PC-9 (cell line): ENCODE measurements around the gene KLK7. TPM values are rescaled to one million over a fixed set of nuclear protein-coding genes. Genes with fewer than 3 reads are reported as not detected.

Experiments used
- BruUV-seq: library from RNA; stranded (reverse); fragments of 400-500 nt; replicated peaks from 2 replicates; lab custom pipeline; 2021; lab: Mats Ljungman, UMichigan
- CTCF ChIA-PET: fragments of 300-600 bp; sonication (Branson Sonifier 250); formaldehyde crosslinking; loops from one replicate; lab custom pipeline; 2022; ENCODE audit warnings: antibody characterized with exemption; lab: Charles Lee
- POLR2A ChIA-PET: fragments of 300-600 bp; sonication (Branson Sonifier 250); formaldehyde crosslinking; loops from one replicate; lab custom pipeline; 2022; ENCODE audit warnings: antibody characterized with exemption; ENCODE audit not compliant: unreplicated experiment; lab: Charles Lee
- DNase-seq, 2 experiments: peaks; one replicate each; pipeline versions ENCODE4 v3.0.0 to v3.0.0-alpha.2; 2015 to 2022; ENCODE audit warnings: mixed read lengths in 1 of 2
- H2AFZ ChIP-seq: fragments of 200-600 bp; sonication (generic); 2 replicates; pipeline ENCODE4 v1.8.1; 2017; ENCODE audit warnings: antibody characterized with exemption
- H3F3A ChIP-seq: fragments of 200-600 bp; sonication (generic); 2 replicates; pipeline ENCODE4 v1.8.1; 2017; ENCODE audit warnings: antibody characterized with exemption, mild to moderate bottlenecking, low read depth; ENCODE audit not compliant: insufficient read depth
- H3K27ac ChIP-seq: fragments of 200-600 bp; sonication (generic); 2 replicates; pipeline ENCODE4 v1.6.1; 2016; ENCODE audit warnings: mixed run types
- H3K27me3 ChIP-seq: fragments of 200-600 bp; sonication (generic); 2 replicates; pipeline ENCODE4 v1.6.1; 2016; ENCODE audit warnings: low read depth, mixed run types; ENCODE audit not compliant: insufficient read depth
- H3K36me3 ChIP-seq: fragments of 200-600 bp; sonication (generic); 2 replicates; pipeline ENCODE4 v1.6.1; 2016; ENCODE audit warnings: low read depth, mixed run types
- H3K4me1 ChIP-seq: fragments of 200-600 bp; sonication (generic); replicated peaks from 2 replicates; pipeline ENCODE4 v1.6.1; 2016; ENCODE audit warnings: mixed run types; ENCODE audit not compliant: insufficient read depth
- H3K4me2 ChIP-seq: fragments of 200-600 bp; sonication (generic); 2 replicates; pipeline ENCODE4 v1.6.1; 2017; ENCODE audit warnings: mixed run types
- H3K4me3 ChIP-seq: fragments of 200-600 bp; sonication (generic); 2 replicates; pipeline ENCODE4 v1.6.1; 2016; ENCODE audit warnings: mixed run types
- H3K79me2 ChIP-seq: fragments of 200-600 bp; sonication (generic); 2 replicates; pipeline ENCODE4 v1.6.1; 2017; ENCODE audit warnings: low read depth, mixed run types
- H3K9me2 ChIP-seq: fragments of 200-600 bp; sonication (generic); 2 replicates; pipeline ENCODE4 v1.8.1; 2017; ENCODE audit warnings: mild to moderate bottlenecking; ENCODE audit not compliant: insufficient read depth
- H3K9me3 ChIP-seq: fragments of 200-600 bp; sonication (generic); 2 replicates; pipeline ENCODE4 v1.8.1; 2016; ENCODE audit warnings: low read depth; ENCODE audit not compliant: insufficient read depth
- H4K20me1 ChIP-seq: fragments of 200-600 bp; sonication (generic); 2 replicates; pipeline ENCODE4 v1.8.1; 2017; ENCODE audit not compliant: insufficient read depth
- CTCF ChIP-seq: fragments of 200-600 bp; sonication (generic); conservative IDR thresholded peaks from 2 replicates; pipeline ENCODE4 v1.6.1; 2017; ENCODE audit warnings: mixed run types, antibody characterized with exemption, mild to moderate bottlenecking, moderate library complexity
- EZH2 ChIP-seq: fragments of 200-600 bp; sonication (generic); IDR thresholded peaks from 2 replicates; pipeline ENCODE4 v1.8.0; 2017; ENCODE audit warnings: antibody characterized with exemption, low read depth
- intact Hi-C: fragments of 100-400 bp; cut with micrococcal nuclease; formaldehyde crosslinking; loops from one replicate; pipeline ENCODE4 v1.10.0; 2022; ENCODE audit not compliant: unreplicated experiment
- total RNA-seq: library from RNA; stranded (reverse); gene quantifications from 2 replicates; pipeline ENCODE4 v1.2.3, GENCODE V29; 2021

KLK7 gene
- total RNA-seq, 1 experiment from 2014 or later: 98.1 TPM

- peaks cover 22% of the 10 kb centered on the region; the same call in 1 of the 2 replicates for H3K27me3 ChIP-seq
- no peaks in the 10 kb centered on the region for H3K79me2 ChIP-seq
- CTCF ChIA-PET: no interaction called here
- H3K27ac ChIP-seq: no peak overlapping the region
- no peak overlapping the region for H3K4me2 ChIP-seq
- H4K20me1 ChIP-seq: no peaks in the 10 kb centered on the region
- H3F3A ChIP-seq: peaks cover 11% of the 10 kb centered on the region; the same call in 1 of the 2 replicates
- peaks cover 4% of the 10 kb centered on the region; the same call in 1 of the 2 replicates for H3K4me1 ChIP-seq
- intact Hi-C loops: no loop called here
- H3K36me3 ChIP-seq: no peaks in the 10 kb centered on the region
- H2AFZ ChIP-seq: no peak overlapping the region
- DNase-seq: peak in 1 of 2 experiments; percentile 26
- no peaks in the 10 kb centered on the region for H3K9me3 ChIP-seq
- H3K4me3 ChIP-seq: no peak overlapping the region
- no peak for TF ChIP-seq EZH2
- TF ChIP-seq CTCF: no peak
- no TSS peak for BruUV-seq
- POLR2A ChIA-PET: interaction anchor here (0.7 kb wide), 1 partner anchor 8 kb away, joined by 9 read pairs; no protein-coding TSS in a partner anchor
- H3K9me2 ChIP-seq: no peaks in the 10 kb centered on the region
These were observed 41.7 kb upstream of the KLK7 start for GRCh38 chr19:51025401-51025800.

- intact Hi-C loops: no loop called here
- Histone ChIP-seq H3K27me3 (peaks cover 22% of the 10 kb centered on the region; the same call in 1 of the 2 replicates), H4K20me1 (no peaks in the 10 kb centered on the region), H3K36me3 (no peaks in the 10 kb centered on the region), H3K9me2 (no peaks in the 10 kb centered on the region), H2AFZ (no peak overlapping the region), H3F3A (peaks cover 15% of the 10 kb centered on the region; the same call in 1 of the 2 replicates), H3K4me3 (no peak overlapping the region), H3K9me3 (no peaks in the 10 kb centered on the region), H3K4me2 (no peak overlapping the region), H3K79me2 (no peaks in the 10 kb centered on the region), H3K27ac (no peak overlapping the region), H3K4me1 (peaks cover 9% of the 10 kb centered on the region)
- ChIA-PET CTCF (no interaction called here), POLR2A (no interaction called here)
- BruUV-seq: no TSS peak
- TF ChIP-seq EZH2: no peak
- TF ChIP-seq CTCF: no peak
- DNase-seq: peak in 1 of 2 experiments; percentile 8
These were observed 41.2 kb upstream of the KLK7 start for GRCh38 chr19:51024924-51025323.

- no peak overlapping the region for H3K4me2 ChIP-seq
- peaks cover 22% of the 10 kb centered on the region; the same call in 1 of the 2 replicates for H3K27me3 ChIP-seq
- intact Hi-C loops: no loop called here
These were observed 40.2 kb upstream of the KLK7 start for GRCh38 chr19:51023946-51024345.

More at GRCh38 chr19:51023946-51024345, 40.2 kb upstream of the KLK7 start:
- TF ChIP-seq EZH2: no peak
- TF ChIP-seq CTCF: no peak
- no TSS peak for BruUV-seq
- Histone ChIP-seq H3K9me2 (no peaks in the 10 kb centered on the region), H3K36me3 (no peaks in the 10 kb centered on the region), H3K27ac (no peak overlapping the region), H3K4me3 (no peak overlapping the region), H3K79me2 (no peaks in the 10 kb centered on the region), H3F3A (peaks cover 23% of the 10 kb centered on the region; the same call in 1 of the 2 replicates), H2AFZ (no peak overlapping the region), H4K20me1 (no peaks in the 10 kb centered on the region), H3K4me1 (peaks cover 15% of the 10 kb centered on the region), H3K9me3 (no peaks in the 10 kb centered on the region)
- DNase-seq: peak in 1 of 2 experiments; percentile 9
- ChIA-PET POLR2A (no interaction called here), CTCF (no interaction called here)
